CD4-positive, alpha-beta memory T cell (primary cell): ENCODE data around the gene ENO4. TPM values are rescaled to one million over a fixed set of nuclear protein-coding genes. Genes with fewer than 3 reads are reported as not detected.

Source experiments
- CTCF ChIA-PET: fragments of 350-600 bp; sonication (Branson Sonifier 250); formaldehyde crosslinking; loops from one replicate; lab custom pipeline; 2021; ENCODE audit warnings: inconsistent platforms; ENCODE audit not compliant: partially characterized antibody; lab: Charles Lee
- POLR2A ChIA-PET: fragments of 350-600 bp; sonication (Branson Sonifier 250); formaldehyde crosslinking; loops from one replicate; lab custom pipeline; 2021; ENCODE audit not compliant: partially characterized antibody; lab: Charles Lee
- DNase-seq, 5 donors: peaks; one replicate each; pipeline versions ENCODE4 v3.0.0 to v3.0.0-alpha.2; 2020 to 2022; ENCODE audit warnings: mixed read lengths in 1 of 5
- H3K27ac ChIP-seq: one replicate; pipeline ENCODE4 v1.7.0; 2013; ENCODE audit warnings: low read depth, low read length
- H3K27me3 ChIP-seq: 2 replicates; pipeline ENCODE4 v1.7.0; 2013; ENCODE audit warnings: mild to moderate bottlenecking, low read length, moderate library complexity; ENCODE audit not compliant: insufficient read depth
- H3K36me3 ChIP-seq: 2 replicates; pipeline ENCODE4 v1.7.0; 2013; ENCODE audit warnings: mild to moderate bottlenecking, low read length, moderate library complexity; ENCODE audit not compliant: insufficient read depth
- H3K4me1 ChIP-seq: 2 replicates; pipeline ENCODE4 v1.7.0; 2013; ENCODE audit warnings: mild to moderate bottlenecking, low read length, moderate library complexity; ENCODE audit not compliant: insufficient read depth
- H3K4me3 ChIP-seq, 2 donors: one replicate each; pipeline ENCODE4 v1.7.0; 2013; ENCODE audit warnings: low read length in 2 of 2, mild to moderate bottlenecking in 1 of 2
- H3K9me3 ChIP-seq, 2 donors: one replicate each; pipeline ENCODE4 v1.7.0; 2013; ENCODE audit warnings: low read length in 2 of 2, control low read depth in 1 of 2; ENCODE audit not compliant: control insufficient read depth in 1 of 2
- H3K27ac Mint-ChIP-seq, 7 donors: one replicate each; pipeline ENCODE4 v1.8.0; 2020 to 2021; ENCODE audit warnings: mixed read lengths in 7 of 7, mild to moderate bottlenecking in 6 of 7, inconsistent platforms in 3 of 7, moderate library complexity in 3 of 7
- H3K27me3 Mint-ChIP-seq, 2 donors: one replicate each; pipeline ENCODE4 v1.8.0; 2020 to 2021; ENCODE audit warnings: mixed read lengths in 2 of 2
- H3K36me3 Mint-ChIP-seq, 2 donors: one replicate each; pipeline ENCODE4 v1.8.0; 2020 to 2021; ENCODE audit warnings: mixed read lengths in 2 of 2, inconsistent platforms in 1 of 2, mild to moderate bottlenecking in 1 of 2
- H3K4me1 Mint-ChIP-seq, 4 donors: one replicate each; pipeline ENCODE4 v1.8.0; 2020 to 2021; ENCODE audit warnings: mixed read lengths in 4 of 4, mild to moderate bottlenecking in 1 of 4
- H3K4me3 Mint-ChIP-seq, 8 donors: one replicate each; pipeline ENCODE4 v1.8.0; 2020 to 2021; ENCODE audit warnings: mixed read lengths in 8 of 8, mild to moderate bottlenecking in 7 of 8, moderate library complexity in 6 of 8, inconsistent platforms in 3 of 8
- H3K9me3 Mint-ChIP-seq, 8 donors: one replicate each; pipeline ENCODE4 v1.8.0; 2020 to 2021; ENCODE audit warnings: mixed read lengths in 8 of 8, mild to moderate bottlenecking in 5 of 8, inconsistent platforms in 3 of 8, moderate library complexity in 1 of 8
- intact Hi-C: fragments of 100-400 bp; cut with micrococcal nuclease; formaldehyde crosslinking; loops from one replicate; pipeline ENCODE4 v1.15.1; 2023
- polyA plus RNA-seq, 2 donors: library from polyadenylated mRNA; unstranded; fragments of 300-500 nt; fragmentation: Illumina TruSeq; gene quantifications; one replicate each; pipeline ENCODE4 v1.2.3, GENCODE V29; 2021
- total RNA-seq, 2 experiments: library from RNA; stranded (reverse); gene quantifications; one replicate each; pipeline ENCODE4 v1.2.3, GENCODE V29; 2021

Gene ENO4
- total and polyA plus RNA-seq, 4 experiments from 2014 or later: not detected

GRCh38 chr10:116880716-116881482 is 31.6 kb downstream of the ENO4 start:
- H3K27me3 ChIP-seq: no peaks in the 10 kb centered on the region
- intact Hi-C loops: no loop called here
- H3K4me3 Mint-ChIP-seq: no peak overlapping the region
- H3K4me1 Mint-ChIP-seq: no peaks in the 10 kb centered on the region
- no peak for DNase-seq
- H3K27ac ChIP-seq: no peak overlapping the region
- no peak overlapping the region for H3K4me3 ChIP-seq
- peaks cover 0 to 2% (median 0%) of the 10 kb centered on the region in 8 donors for H3K9me3 Mint-ChIP-seq
- peaks cover 2 to 8% of the 10 kb centered on the region in 2 donors for H3K27me3 Mint-ChIP-seq
- no peaks in the 10 kb centered on the region for H3K36me3 ChIP-seq
- ChIA-PET CTCF (no interaction called here), POLR2A (no interaction called here)
- no peaks in the 10 kb centered on the region for H3K36me3 Mint-ChIP-seq
- H3K27ac Mint-ChIP-seq: no peak overlapping the region
- H3K4me1 ChIP-seq: no peaks in the 10 kb centered on the region
- H3K9me3 ChIP-seq: no peaks in the 10 kb centered on the region

- Mint-ChIP-seq H3K9me3 (no peaks in the 10 kb centered on the region), H3K27me3 (peaks cover 0 to 10% of the 10 kb centered on the region in 2 donors), H3K36me3 (no peaks in the 10 kb centered on the region), H3K4me3 (no peak overlapping the region), H3K4me1 (no peaks in the 10 kb centered on the region), H3K27ac (no peak overlapping the region)
- no peak for DNase-seq
- Histone ChIP-seq H3K36me3 (no peaks in the 10 kb centered on the region), H3K27me3 (no peaks in the 10 kb centered on the region), H3K27ac (no peak overlapping the region), H3K9me3 (no peaks in the 10 kb centered on the region), H3K4me3 (no peak overlapping the region), H3K4me1 (no peaks in the 10 kb centered on the region)
- intact Hi-C loops: no loop called here
- ChIA-PET CTCF (no interaction called here), POLR2A (no interaction called here)
These were observed 33.3 kb downstream of the ENO4 start for GRCh38 chr10:116882639-116883038.

GRCh38 chr10:116886772-116887171 is 37.5 kb downstream of the ENO4 start:
- Mint-ChIP-seq H3K27me3 (peaks cover 8 to 9% of the 10 kb centered on the region in 2 donors), H3K27ac (no peak overlapping the region), H3K4me1 (no peaks in the 10 kb centered on the region), H3K4me3 (no peak overlapping the region), H3K36me3 (no peaks in the 10 kb centered on the region), H3K9me3 (no peaks in the 10 kb centered on the region)
- Histone ChIP-seq H3K27me3 (no peaks in the 10 kb centered on the region), H3K27ac (no peak overlapping the region), H3K4me1 (no peaks in the 10 kb centered on the region), H3K9me3 (no peaks in the 10 kb centered on the region), H3K36me3 (no peaks in the 10 kb centered on the region), H3K4me3 (no peak overlapping the region)
- no peak for DNase-seq
- POLR2A ChIA-PET: no interaction called here
- intact Hi-C loops: no loop called here
- CTCF ChIA-PET: no interaction called here

- POLR2A ChIA-PET: no interaction called here
- no peak for DNase-seq
- CTCF ChIA-PET: no interaction called here
- Mint-ChIP-seq H3K4me1 (no peaks in the 10 kb centered on the region), H3K4me3 (no peak overlapping the region), H3K36me3 (no peaks in the 10 kb centered on the region), H3K27ac (no peak overlapping the region), H3K27me3 (peaks cover 10 to 11% of the 10 kb centered on the region in 2 donors), H3K9me3 (no peaks in the 10 kb centered on the region)
- H3K27me3 ChIP-seq: no peaks in the 10 kb centered on the region
- H3K9me3 ChIP-seq: no peaks in the 10 kb centered on the region
- H3K4me1 ChIP-seq: no peaks in the 10 kb centered on the region
- H3K27ac ChIP-seq: no peak overlapping the region
- H3K36me3 ChIP-seq: no peaks in the 10 kb centered on the region
- intact Hi-C loops: no loop called here
- no peak overlapping the region for H3K4me3 ChIP-seq
These were observed 39.2 kb downstream of the ENO4 start for GRCh38 chr10:116888380-116889055.

GRCh38 chr10:116889066-116889465 is 39.8 kb downstream of the ENO4 start:
- H3K27ac ChIP-seq: no peak overlapping the region
- H3K4me1 Mint-ChIP-seq: no peaks in the 10 kb centered on the region
- no peak overlapping the region for H3K4me3 ChIP-seq
- CTCF ChIA-PET: no interaction called here
- H3K27me3 Mint-ChIP-seq: peaks cover 10 to 11% of the 10 kb centered on the region in 2 donors
- H3K9me3 ChIP-seq: no peaks in the 10 kb centered on the region
- POLR2A ChIA-PET: no interaction called here
- no peaks in the 10 kb centered on the region for H3K36me3 Mint-ChIP-seq
- no peak for DNase-seq
- no peaks in the 10 kb centered on the region for H3K9me3 Mint-ChIP-seq
- H3K36me3 ChIP-seq: no peaks in the 10 kb centered on the region
- no peaks in the 10 kb centered on the region for H3K4me1 ChIP-seq
- H3K4me3 Mint-ChIP-seq: no peak overlapping the region
- intact Hi-C loops: no loop called here
- H3K27me3 ChIP-seq: no peaks in the 10 kb centered on the region
- no peak overlapping the region for H3K27ac Mint-ChIP-seq

GRCh38 chr10:116891208-116891607 is 41.9 kb downstream of the ENO4 start:
- Histone ChIP-seq H3K36me3 (no peaks in the 10 kb centered on the region), H3K4me1 (no peaks in the 10 kb centered on the region), H3K4me3 (no peak overlapping the region), H3K9me3 (no peaks in the 10 kb centered on the region), H3K27ac (no peak overlapping the region), H3K27me3 (no peaks in the 10 kb centered on the region)
- Mint-ChIP-seq H3K4me3 (no peak overlapping the region), H3K36me3 (no peaks in the 10 kb centered on the region), H3K9me3 (no peaks in the 10 kb centered on the region), H3K4me1 (no peaks in the 10 kb centered on the region), H3K27me3 (peaks cover 9 to 10% of the 10 kb centered on the region in 2 donors), H3K27ac (no peak overlapping the region)
- ChIA-PET CTCF (no interaction called here), POLR2A (no interaction called here)
- intact Hi-C loops: no loop called here
- DNase-seq: no peak

GRCh38 chr10:116892907-116893685 is 43.8 kb downstream of the ENO4 start:
- POLR2A ChIA-PET: no interaction called here
- no peaks in the 10 kb centered on the region for H3K9me3 Mint-ChIP-seq
- no peak overlapping the region for H3K4me3 Mint-ChIP-seq
- no peaks in the 10 kb centered on the region for H3K36me3 Mint-ChIP-seq
- intact Hi-C loops: no loop called here
- no peak overlapping the region for H3K27ac ChIP-seq
- CTCF ChIA-PET: no interaction called here
- H3K4me1 Mint-ChIP-seq: no peaks in the 10 kb centered on the region
- H3K4me3 ChIP-seq: no peak overlapping the region
- no peaks in the 10 kb centered on the region for H3K9me3 ChIP-seq
- no peak overlapping the region for H3K27ac Mint-ChIP-seq
- no peaks in the 10 kb centered on the region for H3K4me1 ChIP-seq
- no peak for DNase-seq
- peaks cover 6 to 10% of the 10 kb centered on the region in 2 donors for H3K27me3 Mint-ChIP-seq
- no peaks in the 10 kb centered on the region for H3K27me3 ChIP-seq
- no peaks in the 10 kb centered on the region for H3K36me3 ChIP-seq
